Fibroblast of skin of right biceps (primary cell): ENCODE data around the gene CTU2.

Source experiments
- DNase-seq: peaks from one replicate; pipeline ENCODE4 v3.0.0-alpha.2; 2013

CTU2 gene

DNA sequence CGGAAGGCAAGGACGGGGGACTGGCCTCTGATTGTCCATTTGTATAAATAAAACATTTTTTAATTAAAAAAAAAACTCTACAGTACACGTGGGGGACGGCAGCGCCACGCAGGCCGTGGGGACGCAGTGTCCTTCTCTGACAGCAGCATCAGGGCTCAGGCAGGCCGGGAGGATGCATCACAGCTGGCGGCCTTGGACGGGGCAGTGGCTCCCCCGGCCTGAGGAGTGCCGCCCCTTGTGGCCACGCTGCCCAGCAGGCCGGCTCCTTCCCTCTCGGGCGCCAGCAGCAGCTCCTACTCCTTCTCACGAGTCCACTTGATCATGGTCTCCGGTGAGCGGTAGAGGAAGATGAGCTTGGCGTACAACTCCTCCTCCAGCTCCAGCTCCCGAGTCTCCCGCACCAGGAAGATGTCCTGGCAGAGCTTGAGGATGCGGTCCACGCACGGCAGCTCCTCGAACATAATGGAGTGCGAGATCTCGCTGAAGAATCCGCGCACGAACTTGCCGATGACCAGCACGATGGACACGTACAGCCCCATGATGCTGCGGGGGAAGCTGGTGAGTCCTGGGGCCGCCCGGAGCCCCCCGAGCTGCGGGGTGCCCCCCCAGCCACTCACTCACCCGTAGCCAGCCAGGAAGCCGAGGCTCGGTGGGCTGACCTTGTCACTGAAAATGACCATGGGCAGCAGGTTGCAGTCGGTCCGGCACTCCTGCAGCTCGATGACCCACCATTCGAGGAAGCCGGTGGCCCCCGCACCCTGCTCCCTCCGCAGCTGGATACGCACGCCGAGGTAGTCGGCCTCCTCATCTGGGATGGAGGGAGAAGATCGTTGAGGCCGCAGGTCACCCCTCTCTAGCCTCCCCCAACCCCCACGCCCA is 9.2 kb downstream of the CTU2 start:
- DNase-seq = no peak

DNA sequence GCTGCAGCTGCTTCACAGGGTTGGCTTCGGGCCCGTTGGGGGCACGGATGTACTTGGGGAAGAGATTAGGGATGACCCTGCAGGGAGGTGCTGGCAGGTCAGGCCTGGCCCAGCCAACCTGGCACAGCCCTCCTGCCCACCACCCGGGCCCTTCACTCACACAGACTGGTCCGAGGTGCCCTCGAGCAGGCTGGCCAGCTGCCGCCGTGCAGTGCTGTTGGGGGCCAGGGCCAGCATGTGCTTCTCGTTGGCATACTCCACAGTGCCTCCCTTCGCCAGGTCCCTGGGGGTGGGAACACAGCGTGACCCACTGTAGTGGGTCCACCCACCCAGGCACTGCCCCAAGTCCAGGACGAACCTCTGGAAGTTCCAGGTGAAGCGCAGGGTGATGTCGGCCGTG is 9.9 kb downstream of the CTU2 start:
- DNase-seq = no peak

- DNase-seq = no peak
Observed at GRCh38 chr16:88716601-88717001, 10.3 kb downstream of the CTU2 start.

DNA sequence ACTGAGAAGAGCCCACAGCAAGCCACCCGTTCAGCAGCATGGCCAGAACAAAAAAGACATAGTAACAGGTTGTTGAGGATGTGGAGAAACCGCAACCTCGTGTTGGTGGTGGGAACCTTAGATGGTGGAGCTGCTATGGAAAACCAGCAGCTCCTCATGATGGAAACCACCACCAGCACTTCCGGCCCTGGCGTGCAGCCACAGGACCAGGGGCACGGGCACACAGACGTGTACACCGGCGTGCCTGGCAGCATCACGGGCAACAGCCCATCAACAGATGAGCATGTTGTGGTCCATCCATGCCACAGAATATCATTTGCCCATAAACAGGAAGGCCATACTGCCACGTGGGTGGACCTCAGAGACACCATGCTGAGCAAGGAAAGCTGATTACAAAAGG is 11.9 kb downstream of the CTU2 start:
- DNase-seq = no peak

DNA sequence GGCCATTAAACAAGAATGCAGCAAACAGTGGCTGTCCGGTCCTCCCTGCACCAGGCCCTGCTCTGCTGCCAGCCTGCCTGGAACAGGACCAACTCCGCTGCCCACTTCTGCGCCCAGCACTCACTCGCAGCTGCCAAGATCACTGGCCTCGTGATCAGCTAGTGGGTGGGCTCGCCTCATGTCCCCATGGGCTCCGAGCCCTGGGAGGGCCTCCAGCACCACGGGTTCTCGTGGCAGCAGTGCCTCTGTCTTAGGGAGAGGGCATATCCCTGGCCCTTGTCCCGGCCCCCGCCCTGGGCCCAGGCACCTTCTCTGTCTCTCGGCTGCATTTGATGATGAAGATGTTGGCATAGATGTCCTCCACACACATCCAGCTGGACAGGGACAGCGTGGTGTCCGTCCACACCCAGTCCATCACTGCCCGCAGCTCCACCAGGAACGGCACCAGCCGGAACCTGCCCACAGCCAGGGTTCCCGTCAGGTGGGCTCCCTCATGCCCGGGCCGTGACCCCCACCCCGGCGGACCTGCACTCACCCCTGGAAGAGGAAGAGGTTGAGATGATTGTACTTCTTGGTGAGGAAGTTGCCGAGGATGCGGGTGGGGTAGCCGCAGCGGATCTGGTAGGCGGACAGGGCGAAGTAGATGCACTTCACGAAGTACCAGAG is 13.1 kb downstream of the CTU2 start:
- no peak for DNase-seq

GRCh38 chr16:88719933-88720296 is 13.6 kb downstream of the CTU2 start:
- DNase-seq = no peak

GRCh38 chr16:88720396-88720970 is 14.2 kb downstream of the CTU2 start:
- no peak for DNase-seq

DNA sequence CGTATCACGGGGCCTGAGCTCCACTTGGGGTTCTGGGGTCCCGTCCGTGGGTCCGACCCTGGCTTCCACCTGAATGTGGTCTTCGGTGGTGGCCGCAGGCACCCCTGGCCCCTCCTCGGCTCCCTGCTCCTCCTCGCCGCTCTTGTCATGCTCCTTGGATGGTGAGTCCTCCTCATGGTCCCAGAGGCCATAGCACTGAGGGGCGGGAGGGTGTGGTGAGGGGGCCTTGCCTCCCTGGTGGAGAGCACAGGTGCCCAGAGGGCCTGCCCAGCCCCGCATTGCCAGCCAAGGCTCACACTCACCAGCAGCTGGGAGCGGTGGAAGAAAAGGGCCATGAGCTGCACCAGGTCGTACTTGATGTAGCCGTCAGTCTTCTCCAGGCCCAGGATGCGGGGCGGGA is 14.9 kb downstream of the CTU2 start:
- no peak for DNase-seq

DNA sequence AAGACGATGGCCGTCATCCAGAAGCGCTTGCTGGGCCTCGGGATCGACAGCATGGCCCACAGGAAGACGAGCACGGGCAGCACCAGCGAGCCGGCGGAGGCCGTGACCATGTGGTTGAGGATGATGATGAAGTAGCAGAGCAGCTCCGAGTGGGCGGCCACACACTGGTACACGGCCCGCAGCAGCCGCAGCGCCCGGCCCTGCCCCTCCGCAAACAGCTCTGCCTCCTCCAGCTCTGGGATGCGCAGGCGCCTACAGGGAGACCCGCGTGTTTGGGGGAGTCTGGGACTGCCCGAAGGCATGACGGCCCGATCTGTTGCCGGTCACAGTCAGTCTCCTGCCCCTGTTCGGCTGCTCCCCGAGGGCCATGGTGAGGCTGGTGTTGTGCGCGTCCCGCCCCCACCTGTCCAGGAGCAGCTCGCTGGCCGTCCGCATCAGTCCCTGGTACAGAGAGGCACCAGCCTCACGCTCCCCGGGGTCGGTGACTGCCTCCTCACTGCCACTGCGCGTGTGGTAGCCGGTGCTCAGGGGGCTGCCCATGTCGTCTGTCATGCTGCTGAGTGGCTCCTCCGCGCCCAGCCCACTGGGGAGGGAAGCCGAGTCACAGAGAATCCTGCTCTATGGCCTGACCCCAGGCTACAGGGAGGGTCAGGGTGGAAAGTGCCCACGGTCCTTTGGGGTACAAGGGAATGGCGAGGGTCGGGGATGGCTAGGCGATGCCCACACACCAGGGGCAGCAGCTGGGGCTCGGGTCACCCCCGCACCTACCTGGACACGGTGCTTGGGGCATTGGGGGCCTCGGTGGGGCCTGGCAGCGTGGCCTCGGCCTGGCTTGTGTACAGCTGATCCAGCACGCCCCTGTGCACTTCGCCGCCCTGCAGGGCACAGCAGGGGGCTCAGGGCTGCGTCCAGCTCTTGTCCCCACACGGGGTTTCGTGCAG is 15.8 kb downstream of the CTU2 start:
- DNase-seq = no peak

GRCh38 chr16:88722784-88723506 is 16.6 kb downstream of the CTU2 start:
- DNase-seq = no peak

- no peak for DNase-seq
Observed at GRCh38 chr16:88723507-88723887, 17.2 kb downstream of the CTU2 start.

DNA sequence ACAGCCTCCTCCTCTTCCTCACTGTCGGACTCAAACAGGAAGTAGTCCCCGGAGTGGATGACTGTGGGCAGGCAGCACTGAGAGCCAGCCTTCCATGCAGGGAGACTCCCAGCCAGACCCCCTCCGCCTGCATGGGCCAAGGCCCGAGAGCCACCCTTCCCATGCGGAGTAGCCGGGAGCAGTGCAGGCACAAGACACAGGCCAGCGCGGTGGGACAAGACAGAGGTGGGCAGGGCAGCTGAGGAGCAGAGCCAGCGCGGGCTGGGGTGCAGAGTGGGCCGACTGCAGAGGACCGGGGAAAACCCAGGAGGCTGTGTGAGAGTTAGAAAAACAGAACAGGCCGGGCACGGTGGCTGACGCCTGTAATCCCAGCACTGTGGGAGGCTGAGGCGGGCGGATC is 17.6 kb downstream of the CTU2 start:
- no peak for DNase-seq

GRCh38 chr16:88724855-88725555 is 18.7 kb downstream of the CTU2 start:
- DNase-seq = no peak

GRCh38 chr16:88725609-88726407 is 19.5 kb downstream of the CTU2 start:
- no peak for DNase-seq

GRCh38 chr16:88726408-88726749 is 20.1 kb downstream of the CTU2 start:
- DNase-seq = no peak

- DNase-seq = no peak
Observed at GRCh38 chr16:88726981-88727380, 20.7 kb downstream of the CTU2 start.

GRCh38 chr16:88727871-88728270 is 21.6 kb downstream of the CTU2 start:
- peak; percentile 22 for DNase-seq

DNA sequence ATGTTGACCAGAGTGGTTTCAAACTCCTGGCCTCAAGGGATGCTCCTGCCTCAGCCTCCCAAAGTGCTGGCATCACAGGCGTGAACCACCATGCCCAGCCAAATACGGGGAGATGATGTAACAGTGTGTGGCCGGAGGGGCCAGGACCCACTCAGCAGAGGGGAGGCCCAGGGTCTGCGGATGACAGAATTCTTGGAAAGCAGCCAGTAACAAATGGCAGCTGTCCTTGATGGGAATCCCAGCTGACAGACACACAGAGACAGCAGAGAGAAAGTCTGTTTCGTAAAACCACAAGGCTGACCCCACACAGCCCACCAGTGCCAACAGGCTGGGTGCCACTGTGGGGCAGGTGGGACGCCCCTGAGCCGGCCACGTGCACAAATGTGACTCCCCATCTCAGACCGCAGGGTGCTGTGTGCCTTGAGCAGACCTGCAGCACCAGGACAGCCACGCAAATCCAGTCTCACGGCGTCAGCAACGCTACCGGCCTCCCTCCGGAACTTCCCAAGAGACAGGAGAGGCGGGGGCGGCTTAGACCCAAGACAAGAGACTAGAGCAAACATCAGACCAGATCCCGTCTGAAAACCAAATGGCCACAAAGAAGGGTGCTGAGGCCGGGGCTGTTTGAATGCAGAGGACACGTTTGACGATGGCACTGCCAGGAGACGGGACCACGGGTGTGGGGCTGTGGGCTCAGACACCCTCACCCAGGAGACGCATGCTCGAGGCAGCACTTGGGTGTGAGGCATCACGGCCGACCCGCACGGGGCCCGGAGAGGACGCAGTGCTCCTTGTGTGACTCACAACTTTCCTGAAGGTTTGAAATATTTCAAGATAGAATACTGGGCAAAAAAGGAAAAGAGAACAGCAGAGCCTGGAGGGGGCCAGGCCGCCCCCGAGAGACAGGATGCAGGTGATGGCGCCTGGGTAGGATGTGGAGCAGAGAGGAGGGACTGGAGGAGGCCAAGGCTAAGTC is 24.6 kb downstream of the CTU2 start:
- peak; percentile 43 for DNase-seq

DNA sequence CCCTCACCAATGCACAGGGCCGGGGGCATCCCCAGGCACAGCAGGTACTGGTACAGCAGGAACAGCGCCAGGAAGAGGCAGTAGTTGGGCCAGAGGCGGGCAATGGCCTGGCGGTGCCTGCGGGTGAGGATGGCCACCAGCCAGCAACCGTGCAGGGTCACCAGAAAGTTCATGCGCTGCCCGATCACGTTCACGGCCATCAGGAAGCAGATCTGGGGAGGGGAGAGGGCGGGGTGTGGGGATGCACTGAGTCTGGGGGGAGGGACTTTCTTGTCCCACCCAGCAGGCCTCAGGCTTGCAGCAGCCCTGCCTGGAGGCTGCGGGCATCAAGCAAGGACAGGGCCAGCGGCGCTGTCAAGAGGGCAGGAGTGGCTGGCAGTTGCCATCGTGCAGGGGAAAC is 25.4 kb downstream of the CTU2 start:
- DNase-seq = no peak
